ENCODE data around the gene NXNL1. TPM values are rescaled to one million over a fixed set of nuclear protein-coding genes. Genes with fewer than 3 reads are reported as not detected.

The NXNL1 gene
- total RNA-seq, 1 experiment from 2014 or later = not detected

- H2AFZ ChIP-seq (ENCODE audit: low read length) = no peak overlapping the region
- DNase-seq = no peak
- H3K9me3 ChIP-seq (ENCODE audit: low read length) = no peaks in the 10 kb centered on the region
- H3K27me3 ChIP-seq (ENCODE audit: low read length) = no peaks in the 10 kb centered on the region
- H3K9ac ChIP-seq (ENCODE audit: low read length) = no peak overlapping the region
- H3K4me1 ChIP-seq (ENCODE audit: low read length) = peaks cover 33% of the 10 kb centered on the region
- peaks cover 18% of the 10 kb centered on the region; the same call in 1 of the 2 replicates for H3K36me3 ChIP-seq (ENCODE audit: insufficient read depth, low read length)
- H3K4me3 ChIP-seq (ENCODE audit: low read length) = no peak overlapping the region
- no peaks in the 10 kb centered on the region for H4K20me1 ChIP-seq (ENCODE audit: insufficient read depth, low read depth, low read length)
- peaks cover 26% of the 10 kb centered on the region for H3K79me2 ChIP-seq (ENCODE audit: low read length)
- peak overlapping the region; percentile 48; the same call in 1 of the 2 replicates for H3K27ac ChIP-seq (ENCODE audit: low read length)
- H3K9me2 ChIP-seq (replicated peaks; ENCODE audit: insufficient read depth, low read length) = no peaks in the 10 kb centered on the region
- H3K4me2 ChIP-seq (ENCODE audit: low read depth, low read length, poor library complexity, severe bottlenecking) = no peak overlapping the region
These were observed 48.9 kb downstream of the NXNL1 start for GRCh38 chr19:17411801-17412200.

DNA sequence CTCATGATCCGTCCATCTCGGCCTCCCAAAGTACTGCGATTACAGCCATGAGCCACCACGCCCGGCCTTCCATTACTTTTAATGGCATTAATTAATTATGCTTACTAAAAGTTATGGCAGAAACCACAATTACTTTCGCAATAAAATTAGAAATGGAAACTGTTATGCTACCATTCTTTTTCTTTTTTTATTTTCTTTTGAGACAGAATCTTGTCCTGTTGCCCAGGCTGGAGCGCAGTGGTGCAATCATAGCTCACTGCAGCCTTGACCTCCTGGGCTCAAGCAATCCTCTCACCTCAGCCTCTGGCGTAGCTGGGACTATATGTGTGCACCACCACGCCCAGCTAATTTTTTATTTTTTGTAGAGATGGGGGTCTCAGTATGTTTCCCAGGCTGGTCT is 50.7 kb downstream of the NXNL1 start:
- H3K79me2 ChIP-seq (ENCODE audit: low read length) = peaks cover 41% of the 10 kb centered on the region
- H3K9ac ChIP-seq (ENCODE audit: low read length) = no peak overlapping the region
- DNase-seq = no peak
- H3K4me1 ChIP-seq (ENCODE audit: low read length) = peaks cover 50% of the 10 kb centered on the region
- no peak overlapping the region for H3K4me3 ChIP-seq (ENCODE audit: low read length)
- no peaks in the 10 kb centered on the region for H4K20me1 ChIP-seq (ENCODE audit: insufficient read depth, low read depth, low read length)
- no peaks in the 10 kb centered on the region for H3K27me3 ChIP-seq (ENCODE audit: low read length)
- H3K4me2 ChIP-seq (ENCODE audit: low read depth, low read length, poor library complexity, severe bottlenecking) = no peak overlapping the region
- no peaks in the 10 kb centered on the region for H3K9me2 ChIP-seq (replicated peaks; ENCODE audit: insufficient read depth, low read length)
- no peaks in the 10 kb centered on the region for H3K9me3 ChIP-seq (ENCODE audit: low read length)
- H2AFZ ChIP-seq (ENCODE audit: low read length) = no peak overlapping the region
- no peak overlapping the region for H3K27ac ChIP-seq (ENCODE audit: low read length)
- peaks cover 18% of the 10 kb centered on the region; the same call in 1 of the 2 replicates for H3K36me3 ChIP-seq (ENCODE audit: insufficient read depth, low read length)

- H3K4me1 ChIP-seq (ENCODE audit: low read length) = peaks cover 44% of the 10 kb centered on the region
- DNase-seq = peak; percentile 92
- H3K4me2 ChIP-seq (ENCODE audit: low read depth, low read length, poor library complexity, severe bottlenecking) = peak overlapping the region; percentile 89
These were observed 53.9 kb downstream of the NXNL1 start for GRCh38 chr19:17406887-17407196.

GRCh38 chr19:17406046-17406886 is 54.5 kb downstream of the NXNL1 start:
- DNase-seq = no peak
- Histone ChIP-seq H4K20me1 (ENCODE audit: insufficient read depth, low read depth, low read length) (peaks cover 3% of the 10 kb centered on the region; the same call in 1 of the 2 replicates), H2AFZ (ENCODE audit: low read length) (no peak overlapping the region), H3K4me3 (ENCODE audit: low read length) (peak overlapping the region; percentile 79), H3K4me2 (ENCODE audit: low read depth, low read length, poor library complexity, severe bottlenecking) (peak overlapping the region; percentile 89), H3K79me2 (ENCODE audit: low read length) (peaks cover 54% of the 10 kb centered on the region), H3K9me2 (replicated peaks; ENCODE audit: insufficient read depth, low read length) (no peaks in the 10 kb centered on the region), H3K27ac (ENCODE audit: low read length) (peak overlapping the region; percentile 96), H3K27me3 (ENCODE audit: low read length) (no peaks in the 10 kb centered on the region), H3K36me3 (ENCODE audit: insufficient read depth, low read length) (peaks cover 14% of the 10 kb centered on the region), H3K9me3 (ENCODE audit: low read length) (no peaks in the 10 kb centered on the region), H3K4me1 (ENCODE audit: low read length) (peaks cover 39% of the 10 kb centered on the region), H3K9ac (ENCODE audit: low read length) (peak overlapping the region; percentile 91)

More at GRCh38 chr19:17406887-17407196, 53.9 kb downstream of the NXNL1 start:
- H3K9ac ChIP-seq (ENCODE audit: low read length) = peak overlapping the region; percentile 91
- no peaks in the 10 kb centered on the region for H3K9me3 ChIP-seq (ENCODE audit: low read length)
- H3K27ac ChIP-seq (ENCODE audit: low read length) = peak overlapping the region; percentile 96
- peak overlapping the region; percentile 79 for H3K4me3 ChIP-seq (ENCODE audit: low read length)
- H3K9me2 ChIP-seq (replicated peaks; ENCODE audit: insufficient read depth, low read length) = no peaks in the 10 kb centered on the region
- H3K79me2 ChIP-seq (ENCODE audit: low read length) = peaks cover 59% of the 10 kb centered on the region
- H2AFZ ChIP-seq (ENCODE audit: low read length) = no peak overlapping the region
- peaks cover 15% of the 10 kb centered on the region; the same call in 1 of the 2 replicates for H3K36me3 ChIP-seq (ENCODE audit: insufficient read depth, low read length)
- peaks cover 3% of the 10 kb centered on the region; the same call in 1 of the 2 replicates for H4K20me1 ChIP-seq (ENCODE audit: insufficient read depth, low read depth, low read length)
- no peaks in the 10 kb centered on the region for H3K27me3 ChIP-seq (ENCODE audit: low read length)

Other genes with a start within 250 kb of the NXNL1 start
- 34.0 and 39.8 TPM in 2 replicates for gene USE1, start 245.6 kb downstream of the NXNL1 start, total RNA-seq (2014; rRNA removed; shearing (Covaris generic); ENCODE audit: low replicate concordance)
- gene OCEL1, start 234.7 kb downstream of the NXNL1 start, total RNA-seq (2014; rRNA removed; shearing (Covaris generic); ENCODE audit: low replicate concordance) = 6.2 and 13.0 TPM in 2 replicates
- 8.6 and 20.3 TPM in 2 replicates for gene NR2F6, start 215.0 kb downstream of the NXNL1 start, total RNA-seq (2014; rRNA removed; shearing (Covaris generic); ENCODE audit: low replicate concordance)
- 0.25 TPM in 1 of 2 replicates, not detected in the other for gene USHBP1, start 196.2 kb downstream of the NXNL1 start, total RNA-seq (2014; rRNA removed; shearing (Covaris generic); ENCODE audit: low replicate concordance)
- gene BABAM1, start 193.5 kb downstream of the NXNL1 start, total RNA-seq (2014; rRNA removed; shearing (Covaris generic); ENCODE audit: low replicate concordance) = 83.9 and 84.7 TPM in 2 replicates
- 19.6 and 29.4 TPM in 2 replicates for gene ANKLE1, start 179.0 kb downstream of the NXNL1 start, total RNA-seq (2014; rRNA removed; shearing (Covaris generic); ENCODE audit: low replicate concordance)
- gene ABHD8, start 157.5 kb downstream of the NXNL1 start, total RNA-seq (2014; rRNA removed; shearing (Covaris generic); ENCODE audit: low replicate concordance) = 0.37 and 2.0 TPM in 2 replicates
- 34.0 and 68.6 TPM in 2 replicates for gene MRPL34, start 155.1 kb downstream of the NXNL1 start, total RNA-seq (2014; rRNA removed; shearing (Covaris generic); ENCODE audit: low replicate concordance)
- gene DDA1, start 151.4 kb downstream of the NXNL1 start, total RNA-seq (2014; rRNA removed; shearing (Covaris generic); ENCODE audit: low replicate concordance) = 24.4 and 33.0 TPM in 2 replicates
- gene ANO8, start 126.1 kb downstream of the NXNL1 start, total RNA-seq (2014; rRNA removed; shearing (Covaris generic); ENCODE audit: low replicate concordance) = 0.82 and 2.3 TPM in 2 replicates
- 29.3 and 88.1 TPM in 2 replicates for gene GTPBP3, start 123.4 kb downstream of the NXNL1 start, total RNA-seq (2014; rRNA removed; shearing (Covaris generic); ENCODE audit: low replicate concordance)
- 0.22 and 0.41 TPM in 2 replicates for gene PLVAP, start 83.6 kb downstream of the NXNL1 start, total RNA-seq (2014; rRNA removed; shearing (Covaris generic); ENCODE audit: low replicate concordance)
- gene CCDC194, start 66.7 kb downstream of the NXNL1 start, total RNA-seq (2014; rRNA removed; shearing (Covaris generic); ENCODE audit: low replicate concordance) = 4.1 and 9.3 TPM in 2 replicates
- 56.2 and 156 TPM in 2 replicates for gene BST2, start 55.3 kb downstream of the NXNL1 start, total RNA-seq (2014; rRNA removed; shearing (Covaris generic); ENCODE audit: low replicate concordance)
- gene MVB12A, start 40.9 kb downstream of the NXNL1 start, total RNA-seq (2014; rRNA removed; shearing (Covaris generic); ENCODE audit: low replicate concordance) = 44.7 and 55.2 TPM in 2 replicates
- not detected in 2 replicates for gene TMEM221, start 12.3 kb downstream of the NXNL1 start, total RNA-seq (2014; rRNA removed; shearing (Covaris generic); ENCODE audit: low replicate concordance)
- 4.0 and 4.8 TPM in 2 replicates for gene SLC27A1, start 9.6 kb upstream of the NXNL1 start, total RNA-seq (2014; rRNA removed; shearing (Covaris generic); ENCODE audit: low replicate concordance)
- gene PGLS, start 50.7 kb upstream of the NXNL1 start, total RNA-seq (2014; rRNA removed; shearing (Covaris generic); ENCODE audit: low replicate concordance) = 93.0 and 130 TPM in 2 replicates
- 25.0 and 25.5 TPM in 2 replicates for gene COLGALT1, start 94.7 kb upstream of the NXNL1 start, total RNA-seq (2014; rRNA removed; shearing (Covaris generic); ENCODE audit: low replicate concordance)
- under 0.01 TPM in 1 of 2 replicates, not detected in the other for gene UNC13A, start 227.4 kb upstream of the NXNL1 start, total RNA-seq (2014; rRNA removed; shearing (Covaris generic); ENCODE audit: low replicate concordance)